GM12892 (cell line): Measurements from ENCODE around the gene KIF3B.

Source experiments
- POLR2A ChIP-seq: IDR thresholded peaks from 2 replicates; pipeline ENCODE4 v1.6.1; 2011; ENCODE audit warnings: low read depth, low read length, control low read depth
- POLR2AphosphoS5 ChIP-seq: IDR thresholded peaks from 2 replicates; pipeline ENCODE4 v1.6.1; 2011; ENCODE audit warnings: low read depth, low read length, control low read depth
- TAF1 ChIP-seq: IDR thresholded peaks from 2 replicates; pipeline ENCODE4 v1.6.1; 2011; ENCODE audit warnings: low read depth, mild to moderate bottlenecking, control low read depth, low read length, borderline replicate concordance

GRCh38 chr20:32364554-32365208 is 87.2 kb downstream of the KIF3B start:
- TF ChIP-seq POLR2AphosphoS5 = no peak
- no peak for TF ChIP-seq POLR2A
- no peak for TF ChIP-seq TAF1
